IPS DF 19.7 (cell line): Measurements from ENCODE around the gene TEKT3.

Experiments used
- DNase-seq: peaks from one replicate; pipeline ENCODE4 v3.0.0-alpha.2; 2013; ENCODE audit warnings: low read depth, low spot score

The TEKT3 gene

GRCh38 chr17:15350777-15351477 is 9.5 kb upstream of the TEKT3 start:
- DNase-seq = no peak

- DNase-seq = no peak
Measured at GRCh38 chr17:15349119-15349518, 7.7 kb upstream of the TEKT3 start.

GRCh38 chr17:15348021-15348420 is 6.6 kb upstream of the TEKT3 start:
- DNase-seq = no peak

GRCh38 chr17:15346066-15346595 is 4.7 kb upstream of the TEKT3 start:
- DNase-seq = no peak

GRCh38 chr17:15343749-15344148 is 2.4 kb upstream of the TEKT3 start:
- DNase-seq = no peak

- no peak for DNase-seq
Measured at GRCh38 chr17:15342460-15342859, 1.1 kb upstream of the TEKT3 start.

- no peak for DNase-seq
Measured at GRCh38 chr17:15341966-15342365, 569 bp upstream of the TEKT3 start.

GRCh38 chr17:15340966-15341365 is 431 bp downstream of the TEKT3 start:
- no peak for DNase-seq

- no peak for DNase-seq
Measured at GRCh38 chr17:15335446-15335845, 6.0 kb downstream of the TEKT3 start.

- no peak for DNase-seq
Measured at GRCh38 chr17:15334266-15334665, 7.1 kb downstream of the TEKT3 start.

GRCh38 chr17:15332338-15332737 is 9.1 kb downstream of the TEKT3 start:
- peak; percentile 93 for DNase-seq

- DNase-seq = no peak
Measured at GRCh38 chr17:15323131-15323530, 18.3 kb downstream of the TEKT3 start.

- no peak for DNase-seq
Measured at GRCh38 chr17:15321556-15322251, 19.7 kb downstream of the TEKT3 start.

- DNase-seq = no peak
Measured at GRCh38 chr17:15319452-15320010, 21.9 kb downstream of the TEKT3 start.

GRCh38 chr17:15311996-15312395 is 29.4 kb downstream of the TEKT3 start:
- DNase-seq = no peak

GRCh38 chr17:15309793-15310192 is 31.6 kb downstream of the TEKT3 start:
- no peak for DNase-seq

- no peak for DNase-seq
Measured at GRCh38 chr17:15309236-15309635, 32.2 kb downstream of the TEKT3 start.

GRCh38 chr17:15308758-15309157 is 32.6 kb downstream of the TEKT3 start:
- DNase-seq = no peak

- DNase-seq = no peak
Measured at GRCh38 chr17:15307710-15308111, 33.7 kb downstream of the TEKT3 start.

GRCh38 chr17:15303851-15304250 is 37.5 kb downstream of the TEKT3 start:
- DNase-seq = no peak

GRCh38 chr17:15303268-15303667 is 38.1 kb downstream of the TEKT3 start:
- no peak for DNase-seq

GRCh38 chr17:15301845-15302244 is 39.6 kb downstream of the TEKT3 start:
- no peak for DNase-seq

GRCh38 chr17:15298176-15298575 is 43.2 kb downstream of the TEKT3 start:
- DNase-seq = no peak
